ENCODE data around the gene NAALADL2. TPM values are rescaled to one million over a fixed set of nuclear protein-coding genes. Genes with fewer than 3 reads are reported as not detected.

Gene NAALADL2
- total RNA-seq, 1 donor from 2014 or later, result 2.9 TPM

DNA sequence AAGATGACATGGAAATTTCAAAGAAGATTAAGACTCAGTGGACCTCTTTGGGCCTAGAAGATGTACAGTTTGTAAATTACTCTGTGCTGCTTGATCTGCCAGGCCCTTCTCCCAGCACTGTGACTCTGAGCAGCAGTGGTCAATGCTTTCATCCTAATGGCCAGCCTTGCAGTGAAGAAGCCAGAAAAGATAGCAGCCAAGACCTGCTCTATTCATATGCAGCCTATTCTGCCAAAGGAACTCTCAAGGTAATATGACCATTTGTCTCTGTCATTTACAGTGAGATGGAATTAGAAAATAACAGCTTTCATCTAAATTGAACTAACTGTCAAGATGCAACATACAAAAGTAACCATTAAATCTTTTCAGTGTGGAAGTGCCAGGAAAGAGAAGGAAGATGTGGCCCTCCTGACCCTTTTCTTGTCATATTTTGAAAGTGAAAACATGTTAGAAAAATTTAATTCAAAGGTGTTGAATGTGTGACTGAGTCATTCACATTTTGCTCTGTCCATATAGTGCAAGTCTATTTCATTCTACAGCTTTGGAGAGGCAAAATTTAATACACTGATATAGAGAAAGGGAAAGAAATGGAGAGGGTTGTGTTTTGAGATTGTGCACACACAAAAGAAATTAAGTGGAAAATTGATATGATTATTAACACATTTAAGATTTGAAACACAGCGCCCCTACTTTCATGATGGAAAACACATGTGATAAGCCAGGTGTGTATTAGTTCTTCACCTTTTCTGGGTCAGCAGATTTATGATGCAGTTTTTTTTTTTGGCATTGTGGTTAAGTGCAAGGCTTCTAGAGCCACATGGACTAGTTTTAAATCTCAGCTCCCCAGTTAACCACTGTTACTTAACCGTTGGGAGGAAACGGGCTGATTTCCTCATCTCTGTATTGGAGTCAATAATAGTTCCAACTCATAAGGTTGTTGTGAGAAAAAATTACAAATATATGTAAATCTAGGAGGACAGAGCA is 375.1 kb downstream of the NAALADL2 start:
- Histone ChIP-seq H3K36me3 (ENCODE audit: control insufficient read depth, insufficient read depth, low read length) (no peaks in the 10 kb centered on the region), H3K27me3 (ENCODE audit: control insufficient read depth, insufficient read depth, low read length) (no peaks in the 10 kb centered on the region), H3K4me3 (ENCODE audit: low read depth, low read length) (no peak overlapping the region)
- TF ChIP-seq, protein P1, sequence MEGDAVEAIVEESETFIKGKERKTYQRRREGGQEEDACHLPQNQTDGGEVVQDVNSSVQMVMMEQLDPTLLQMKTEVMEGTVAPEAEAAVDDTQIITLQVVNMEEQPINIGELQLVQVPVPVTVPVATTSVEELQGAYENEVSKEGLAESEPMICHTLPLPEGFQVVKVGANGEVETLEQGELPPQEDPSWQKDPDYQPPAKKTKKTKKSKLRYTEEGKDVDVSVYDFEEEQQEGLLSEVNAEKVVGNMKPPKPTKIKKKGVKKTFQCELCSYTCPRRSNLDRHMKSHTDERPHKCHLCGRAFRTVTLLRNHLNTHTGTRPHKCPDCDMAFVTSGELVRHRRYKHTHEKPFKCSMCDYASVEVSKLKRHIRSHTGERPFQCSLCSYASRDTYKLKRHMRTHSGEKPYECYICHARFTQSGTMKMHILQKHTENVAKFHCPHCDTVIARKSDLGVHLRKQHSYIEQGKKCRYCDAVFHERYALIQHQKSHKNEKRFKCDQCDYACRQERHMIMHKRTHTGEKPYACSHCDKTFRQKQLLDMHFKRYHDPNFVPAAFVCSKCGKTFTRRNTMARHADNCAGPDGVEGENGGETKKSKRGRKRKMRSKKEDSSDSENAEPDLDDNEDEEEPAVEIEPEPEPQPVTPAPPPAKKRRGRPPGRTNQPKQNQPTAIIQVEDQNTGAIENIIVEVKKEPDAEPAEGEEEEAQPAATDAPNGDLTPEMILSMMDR (IDR thresholded peaks at IDR 0.05; ENCODE audit: insufficient read depth, low read length, poor library complexity, severe bottlenecking), result no peak
- DNase-seq (ENCODE audit: low read depth), result no peak

DNA sequence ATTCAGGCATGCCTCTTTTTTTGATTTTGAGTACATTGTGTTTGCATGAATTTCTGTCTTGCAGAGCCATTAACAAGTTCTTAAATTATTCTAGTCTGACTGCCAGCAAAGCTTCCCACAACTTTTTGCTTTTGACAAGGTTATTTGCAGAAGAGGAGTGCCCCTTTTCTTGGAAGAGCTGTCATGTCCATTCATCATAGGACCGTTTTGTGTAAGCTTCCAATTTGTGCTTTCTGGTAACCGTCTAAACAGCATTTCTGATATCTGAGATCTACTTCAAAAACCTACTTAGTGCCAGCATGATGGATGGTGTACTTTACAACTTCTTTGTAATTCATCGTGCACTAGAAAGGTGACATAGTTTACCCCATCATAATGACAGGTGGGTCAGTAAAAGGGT is 379.7 kb downstream of the NAALADL2 start:
- no peak for DNase-seq (ENCODE audit: low read depth)
- TF ChIP-seq, protein P1 (IDR thresholded peaks at IDR 0.05; ENCODE audit: insufficient read depth, low read length, poor library complexity, severe bottlenecking), result no peak
- Histone ChIP-seq H3K4me3 (ENCODE audit: low read depth, low read length) (no peak overlapping the region), H3K27me3 (ENCODE audit: control insufficient read depth, insufficient read depth, low read length) (no peaks in the 10 kb centered on the region), H3K36me3 (ENCODE audit: control insufficient read depth, insufficient read depth, low read length) (no peaks in the 10 kb centered on the region)

DNA sequence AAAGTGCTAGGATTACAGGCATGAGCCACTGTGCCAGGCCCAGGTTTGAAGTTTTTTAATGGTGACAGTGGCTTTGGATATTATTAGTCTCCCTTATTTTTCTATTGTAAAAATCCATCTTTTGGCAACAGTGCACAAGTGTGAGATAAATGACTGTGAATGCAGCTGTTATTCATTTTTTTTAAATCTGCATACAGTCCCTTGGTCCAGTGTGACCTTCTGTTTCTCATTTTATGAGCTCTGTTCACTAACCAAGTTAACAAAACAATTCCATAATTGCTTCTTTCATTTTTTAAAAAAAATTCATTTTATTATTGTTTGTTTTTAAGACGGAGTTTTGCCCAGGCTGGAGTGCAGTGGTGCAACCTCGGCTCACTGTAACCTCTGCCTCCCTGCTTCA is 381.8 kb downstream of the NAALADL2 start:
- Histone ChIP-seq H3K4me3 (ENCODE audit: low read depth, low read length) (no peak overlapping the region), H3K36me3 (ENCODE audit: control insufficient read depth, insufficient read depth, low read length) (no peaks in the 10 kb centered on the region), H3K27me3 (ENCODE audit: control insufficient read depth, insufficient read depth, low read length) (no peaks in the 10 kb centered on the region)
- TF ChIP-seq, protein P1 (IDR thresholded peaks at IDR 0.05; ENCODE audit: insufficient read depth, low read length, poor library complexity, severe bottlenecking), result no peak
- DNase-seq (ENCODE audit: low read depth), result no peak

DNA sequence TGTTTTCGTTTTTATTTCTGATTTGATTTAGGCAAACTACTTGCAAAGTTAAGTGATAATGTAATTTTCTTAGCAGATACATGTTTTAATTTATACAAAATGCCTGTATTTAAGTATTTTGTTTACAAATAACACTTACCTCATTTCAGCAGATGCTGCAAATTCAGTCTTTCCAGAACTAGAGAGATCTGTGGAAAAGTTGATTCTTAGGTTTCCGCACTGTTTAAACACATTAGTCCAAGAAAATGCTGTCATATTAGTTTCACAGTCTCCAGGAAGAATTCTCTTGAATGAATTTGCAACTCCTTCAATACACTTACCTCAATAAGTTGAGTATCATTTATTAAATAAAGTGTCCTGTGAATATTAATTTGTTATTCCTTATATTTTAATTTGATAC is 383.1 kb downstream of the NAALADL2 start:
- TF ChIP-seq, protein P1 (IDR thresholded peaks at IDR 0.05; ENCODE audit: insufficient read depth, low read length, poor library complexity, severe bottlenecking), result no peak
- Histone ChIP-seq H3K36me3 (ENCODE audit: control insufficient read depth, insufficient read depth, low read length) (no peaks in the 10 kb centered on the region), H3K4me3 (ENCODE audit: low read depth, low read length) (no peak overlapping the region), H3K27me3 (ENCODE audit: control insufficient read depth, insufficient read depth, low read length) (no peaks in the 10 kb centered on the region)
- no peak for DNase-seq (ENCODE audit: low read depth)

DNA sequence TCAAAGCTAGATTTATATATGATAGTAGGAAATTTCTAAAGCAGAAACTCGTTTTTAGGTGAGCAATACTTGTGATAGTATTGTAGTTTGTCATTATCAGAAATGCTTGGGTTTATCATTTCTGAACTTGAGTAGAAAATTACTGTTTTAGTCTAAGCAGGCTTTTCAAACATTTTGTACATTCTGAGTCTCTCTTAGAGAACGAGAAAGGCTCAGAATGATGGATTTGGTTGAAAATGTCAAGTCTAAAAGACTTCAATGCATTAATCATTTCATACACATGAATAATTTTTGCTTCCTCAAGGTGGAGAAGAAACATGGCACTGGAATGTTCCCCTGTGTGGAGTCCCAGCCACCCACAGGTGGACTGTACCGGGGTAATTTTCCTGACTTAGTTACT is 387.1 kb downstream of the NAALADL2 start:
- TF ChIP-seq, protein P1 (IDR thresholded peaks at IDR 0.05; ENCODE audit: insufficient read depth, low read length, poor library complexity, severe bottlenecking), result no peak
- Histone ChIP-seq H3K4me3 (ENCODE audit: low read depth, low read length) (no peak overlapping the region), H3K27me3 (ENCODE audit: control insufficient read depth, insufficient read depth, low read length) (no peaks in the 10 kb centered on the region), H3K36me3 (ENCODE audit: control insufficient read depth, insufficient read depth, low read length) (no peaks in the 10 kb centered on the region)
- DNase-seq (ENCODE audit: low read depth), result no peak

All from kidney epithelial cell (primary cell).